Neutrophil (primary cell): ENCODE measurements around the gene RAD51B.
A peak's percentile ranks its signal among the peaks of the same experiment; 100 is the strongest.

ENCODE experiments used
- H3K27ac ChIP-seq: fragments of 200-600 bp; sonication (generic); 2 replicates; pipeline ENCODE4 v1.5.1; 2016; ENCODE audit warnings: mild to moderate bottlenecking, moderate library complexity
- H3K27me3 ChIP-seq: fragments of 200-600 bp; sonication (generic); 2 replicates; pipeline ENCODE4 v1.6.0; 2016; ENCODE audit warnings: mild to moderate bottlenecking
- H3K36me3 ChIP-seq: fragments of 200-600 bp; sonication (generic); 2 replicates; pipeline ENCODE4 v1.5.1; 2017
- H3K4me1 ChIP-seq, 2 experiments: fragments of 200-600 bp in 1 of 2; sonication (generic) in 1 of 2; 1 replicate in 1 of 2; 2 replicates in 1 of 2; pipeline versions ENCODE4 v1.5.1 to v1.6.1; 2013 to 2016; ENCODE audit warnings: low read depth in 1 of 2, low read length in 1 of 2, mild to moderate bottlenecking in 1 of 2, moderate library complexity in 1 of 2; ENCODE audit not compliant: control insufficient read depth in 1 of 2, insufficient read depth in 1 of 2
- H3K4me3 ChIP-seq, 2 experiments: fragments of 200-600 bp in 1 of 2; sonication (generic) in 1 of 2; 1 replicate in 1 of 2; 2 replicates in 1 of 2; pipeline ENCODE4 v1.5.1; 2013 to 2016; ENCODE audit warnings: low read depth in 1 of 2, low read length in 1 of 2, mild to moderate bottlenecking in 1 of 2, moderate library complexity in 1 of 2
- H3K9me3 ChIP-seq: fragments of 200-600 bp; sonication (generic); 2 replicates; pipeline ENCODE4 v1.5.1; 2016
- TF ChIP-seq, protein P1 (sequence below): fragments of 200-600 bp; sonication (generic); IDR thresholded peaks from 2 replicates; pipeline ENCODE4 v1.5.1; 2016; ENCODE audit warnings: antibody characterized with exemption

RAD51B gene

DNA sequence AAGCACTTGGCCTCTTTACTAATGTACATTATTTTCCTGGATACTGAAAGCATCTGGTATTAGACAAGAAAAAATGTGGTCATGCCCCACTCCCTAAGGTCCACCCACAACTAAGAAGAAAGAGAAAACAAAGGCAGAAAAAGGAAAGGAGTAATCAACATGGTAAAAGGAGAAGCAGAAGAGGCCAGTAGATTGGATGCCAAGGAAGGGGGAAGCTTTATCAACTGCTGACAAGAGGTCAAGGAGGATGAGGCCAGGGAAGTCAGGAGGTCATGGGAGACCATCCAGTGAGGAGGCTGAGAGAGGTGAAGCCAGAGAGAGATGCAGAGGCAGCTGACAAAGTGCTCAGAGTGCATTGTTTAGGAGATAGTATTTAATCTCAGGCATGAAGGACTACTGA, 589.8 kb downstream of the RAD51B start:
- H3K27ac ChIP-seq = peak overlapping the region; percentile 20
- TF ChIP-seq, protein P1, sequence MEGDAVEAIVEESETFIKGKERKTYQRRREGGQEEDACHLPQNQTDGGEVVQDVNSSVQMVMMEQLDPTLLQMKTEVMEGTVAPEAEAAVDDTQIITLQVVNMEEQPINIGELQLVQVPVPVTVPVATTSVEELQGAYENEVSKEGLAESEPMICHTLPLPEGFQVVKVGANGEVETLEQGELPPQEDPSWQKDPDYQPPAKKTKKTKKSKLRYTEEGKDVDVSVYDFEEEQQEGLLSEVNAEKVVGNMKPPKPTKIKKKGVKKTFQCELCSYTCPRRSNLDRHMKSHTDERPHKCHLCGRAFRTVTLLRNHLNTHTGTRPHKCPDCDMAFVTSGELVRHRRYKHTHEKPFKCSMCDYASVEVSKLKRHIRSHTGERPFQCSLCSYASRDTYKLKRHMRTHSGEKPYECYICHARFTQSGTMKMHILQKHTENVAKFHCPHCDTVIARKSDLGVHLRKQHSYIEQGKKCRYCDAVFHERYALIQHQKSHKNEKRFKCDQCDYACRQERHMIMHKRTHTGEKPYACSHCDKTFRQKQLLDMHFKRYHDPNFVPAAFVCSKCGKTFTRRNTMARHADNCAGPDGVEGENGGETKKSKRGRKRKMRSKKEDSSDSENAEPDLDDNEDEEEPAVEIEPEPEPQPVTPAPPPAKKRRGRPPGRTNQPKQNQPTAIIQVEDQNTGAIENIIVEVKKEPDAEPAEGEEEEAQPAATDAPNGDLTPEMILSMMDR = no peak
- no peaks in the 10 kb centered on the region for H3K27me3 ChIP-seq
- H3K4me3 ChIP-seq = no peak overlapping the region
- H3K9me3 ChIP-seq = no peaks in the 10 kb centered on the region
- no peaks in the 10 kb centered on the region for H3K36me3 ChIP-seq
- peaks cover 5 to 10% of the 10 kb centered on the region in 2 experiments for H3K4me1 ChIP-seq

DNA sequence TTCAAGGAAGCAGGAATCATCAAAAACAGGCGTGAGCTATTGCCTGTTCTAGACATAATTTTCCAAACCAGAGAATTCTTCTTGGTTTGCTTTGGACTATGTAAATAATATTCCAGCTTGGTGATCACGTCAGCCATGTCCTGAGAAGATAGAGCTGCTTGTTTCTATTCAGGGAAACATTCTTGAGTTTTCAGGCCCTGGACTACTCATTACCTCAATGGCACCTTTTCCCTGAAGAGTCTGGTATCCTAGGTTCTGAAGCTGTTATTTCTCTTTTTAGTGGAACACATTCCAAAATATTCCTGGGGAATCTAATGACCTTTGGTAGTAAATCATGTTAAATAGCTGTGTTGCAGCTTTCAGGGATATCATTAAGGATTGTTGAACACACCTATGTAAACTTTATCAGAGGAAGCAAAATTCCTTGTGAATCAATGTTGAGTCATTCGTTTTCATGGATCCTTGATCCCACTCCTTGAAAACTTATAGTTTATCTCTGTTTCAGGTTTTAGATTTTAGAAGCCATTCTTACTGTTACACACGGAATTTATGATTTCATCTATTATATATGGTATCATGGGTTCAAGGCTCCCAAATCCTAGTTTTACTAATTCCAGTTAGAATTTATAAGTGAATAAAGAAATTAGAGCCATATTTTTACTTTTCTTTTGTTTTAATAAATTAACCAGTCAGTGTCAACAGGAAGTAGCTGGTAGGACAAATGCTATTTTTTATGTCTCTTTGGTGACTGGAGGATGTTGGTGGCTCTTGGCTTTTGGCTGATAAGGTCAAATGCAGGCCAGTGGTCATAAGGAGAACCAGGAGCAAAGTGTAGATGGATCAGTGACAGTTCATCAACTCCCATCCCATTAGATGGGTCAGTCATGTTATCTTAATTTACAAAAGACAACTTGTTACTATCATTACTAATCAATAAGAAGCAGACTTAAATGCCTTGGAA, 593.2 kb downstream of the RAD51B start:
- TF ChIP-seq, protein P1 = no peak

GRCh38 chr14:68413509-68413908, 593.9 kb downstream of the RAD51B start:
- no peaks in the 10 kb centered on the region for H3K9me3 ChIP-seq
- H3K36me3 ChIP-seq = no peaks in the 10 kb centered on the region
- H3K4me1 ChIP-seq = no peaks in the 10 kb centered on the region
- no peaks in the 10 kb centered on the region for H3K27me3 ChIP-seq
- H3K4me3 ChIP-seq = no peak overlapping the region
- TF ChIP-seq, protein P1 = no peak
- no peak overlapping the region for H3K27ac ChIP-seq

More for the DNA sequence above, 593.2 kb downstream of the RAD51B start:
- H3K4me3 ChIP-seq = no peak overlapping the region
- H3K9me3 ChIP-seq = no peaks in the 10 kb centered on the region
- H3K27me3 ChIP-seq = no peaks in the 10 kb centered on the region
- peaks cover 0 to 3% of the 10 kb centered on the region in 2 experiments for H3K4me1 ChIP-seq
- no peak overlapping the region for H3K27ac ChIP-seq
- H3K36me3 ChIP-seq = no peaks in the 10 kb centered on the region

DNA sequence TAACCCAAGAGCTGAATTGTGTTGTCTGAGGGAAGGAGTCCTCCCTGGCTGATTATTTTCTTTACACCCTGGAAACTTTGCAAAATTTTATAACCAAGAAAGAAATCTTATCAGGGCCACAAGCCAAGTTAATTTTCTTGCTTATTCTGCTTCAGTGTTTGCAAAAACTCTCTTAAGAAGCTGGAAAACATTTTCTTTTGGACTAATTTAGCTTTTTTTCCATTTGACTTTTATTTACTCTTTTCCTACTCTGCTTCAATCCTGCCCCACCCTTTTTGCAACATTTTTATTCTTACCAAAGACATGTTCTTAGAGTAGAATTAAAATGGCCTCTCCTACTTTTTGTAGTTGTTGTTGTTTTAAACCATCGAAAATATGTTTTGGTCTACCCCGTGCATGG, 594.5 kb downstream of the RAD51B start:
- Histone ChIP-seq H3K36me3 (no peaks in the 10 kb centered on the region), H3K27ac (no peak overlapping the region), H3K4me1 (no peaks in the 10 kb centered on the region), H3K4me3 (no peak overlapping the region), H3K9me3 (no peaks in the 10 kb centered on the region), H3K27me3 (no peaks in the 10 kb centered on the region)
- TF ChIP-seq, protein P1 = no peak

DNA sequence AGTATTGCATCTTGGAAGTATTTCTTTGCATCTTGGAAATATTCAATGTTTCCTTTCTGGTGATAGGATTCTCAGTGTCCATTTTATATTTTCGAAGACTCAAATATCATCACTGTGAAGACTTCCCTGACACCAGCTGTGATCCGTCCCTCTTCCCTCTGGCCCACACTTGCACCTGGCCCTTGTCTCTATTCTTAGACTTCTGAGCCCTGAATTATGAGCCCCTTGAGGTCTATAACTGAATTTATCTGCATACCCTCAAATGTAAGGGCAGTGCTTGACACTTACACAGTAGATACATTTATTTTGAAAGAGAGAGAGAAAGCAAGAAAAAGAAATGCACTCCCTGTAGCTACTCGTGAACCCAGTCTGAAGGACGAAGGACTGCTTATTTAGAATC, 596.6 kb downstream of the RAD51B start:
- Histone ChIP-seq H3K27ac (no peak overlapping the region), H3K9me3 (no peaks in the 10 kb centered on the region), H3K4me1 (no peaks in the 10 kb centered on the region), H3K36me3 (no peaks in the 10 kb centered on the region), H3K4me3 (no peak overlapping the region), H3K27me3 (no peaks in the 10 kb centered on the region)
- TF ChIP-seq, protein P1 = no peak
